Mucosa of descending colon (tissue), 3 donors: Measurements from ENCODE around the gene WNT5A. TPM values are rescaled to one million over a fixed set of nuclear protein-coding genes. Genes with fewer than 3 reads are reported as not detected.

Experiments
- ATAC-seq: fragments of 200-7000 bp; cut with Tn5 transposase; one replicate; pipeline ENCODE4 v1.9.1; 2020; ENCODE audit warnings: mild to moderate bottlenecking, moderate library complexity
- DNase-seq, 3 donors: peaks; one replicate each; pipeline ENCODE4 v3.0.0-alpha.2; 2020
- H3K36me3 ChIP-seq: fragments of 200-600 bp; one replicate; pipeline ENCODE4 v1.8.0; 2021; ENCODE audit warnings: low read depth, mild to moderate bottlenecking
- H3K4me1 ChIP-seq: fragments of 200-600 bp; one replicate; pipeline ENCODE4 v1.8.0; 2021; ENCODE audit warnings: low read depth, mild to moderate bottlenecking
- H3K4me3 ChIP-seq: fragments of 200-600 bp; one replicate; pipeline ENCODE4 v1.8.0; 2021; ENCODE audit warnings: mild to moderate bottlenecking
- H3K9me3 ChIP-seq: fragments of 200-600 bp; one replicate; pipeline ENCODE4 v1.8.0; 2021; ENCODE audit warnings: mild to moderate bottlenecking
- intact Hi-C, 2 donors: fragments of 100-400 bp; cut with DNase I in 1 of 2; cut with micrococcal nuclease in 1 of 2; formaldehyde crosslinking; loops; one replicate each; pipeline versions ENCODE4 v1.11.0 to v1.11.1; 2022; cut with DNase I, micrococcal nuclease
- total RNA-seq, 3 donors: library from RNA; stranded (reverse); fragmentation: NEBNext Ultra II Directional in 2 of 3; extraction: Animal tissue kit (Norgen Biotek cat#: 25700) in 2 of 3; gene quantifications; one replicate each; pipeline versions ENCODE4 v1.2.1 to v1.2.4, GENCODE V29; 2021 to 2023
- TF ChIP-seq, protein P1 (sequence below): fragments of 200-600 bp; IDR thresholded peaks from one replicate; pipeline ENCODE4 v1.8.0; 2022; ENCODE audit warnings: antibody characterized with exemption, mild to moderate bottlenecking
- donor health status: DM: no; HTN: no; CAD: no; lungs with moderate emphysema.
- donor health status: DM: no; HTN: no; CAD: no.
- donor health status: DM: no; HTN: yes; CAD: no.

The WNT5A gene
- total RNA-seq, 3 donors from 2014 or later, result 3.6 to 5.9 (median 5.2) TPM

DNA sequence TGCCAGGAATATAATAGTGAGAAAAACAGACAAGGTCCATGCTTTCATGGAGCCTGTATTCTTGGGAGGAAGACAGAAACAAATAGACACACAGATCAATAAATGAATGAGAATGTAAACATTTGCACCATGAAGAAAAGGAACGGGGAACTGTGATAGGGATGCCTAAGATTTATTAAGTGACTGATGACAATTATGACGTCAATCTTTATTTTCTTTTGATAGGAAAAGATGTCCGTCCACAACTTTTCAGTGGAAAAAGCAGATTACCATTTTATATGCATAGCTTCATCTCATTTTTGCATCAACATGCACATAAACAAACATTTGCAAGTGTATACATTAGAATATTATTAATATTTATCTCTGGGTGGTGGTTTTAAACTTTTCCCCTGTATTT lies 27.9 kb upstream of the WNT5A start:
- Histone ChIP-seq H3K36me3 (no peaks in the 10 kb centered on the region), H3K4me1 (no peaks in the 10 kb centered on the region), H3K4me3 (no peak overlapping the region), H3K9me3 (no peaks in the 10 kb centered on the region)
- TF ChIP-seq, protein P1, sequence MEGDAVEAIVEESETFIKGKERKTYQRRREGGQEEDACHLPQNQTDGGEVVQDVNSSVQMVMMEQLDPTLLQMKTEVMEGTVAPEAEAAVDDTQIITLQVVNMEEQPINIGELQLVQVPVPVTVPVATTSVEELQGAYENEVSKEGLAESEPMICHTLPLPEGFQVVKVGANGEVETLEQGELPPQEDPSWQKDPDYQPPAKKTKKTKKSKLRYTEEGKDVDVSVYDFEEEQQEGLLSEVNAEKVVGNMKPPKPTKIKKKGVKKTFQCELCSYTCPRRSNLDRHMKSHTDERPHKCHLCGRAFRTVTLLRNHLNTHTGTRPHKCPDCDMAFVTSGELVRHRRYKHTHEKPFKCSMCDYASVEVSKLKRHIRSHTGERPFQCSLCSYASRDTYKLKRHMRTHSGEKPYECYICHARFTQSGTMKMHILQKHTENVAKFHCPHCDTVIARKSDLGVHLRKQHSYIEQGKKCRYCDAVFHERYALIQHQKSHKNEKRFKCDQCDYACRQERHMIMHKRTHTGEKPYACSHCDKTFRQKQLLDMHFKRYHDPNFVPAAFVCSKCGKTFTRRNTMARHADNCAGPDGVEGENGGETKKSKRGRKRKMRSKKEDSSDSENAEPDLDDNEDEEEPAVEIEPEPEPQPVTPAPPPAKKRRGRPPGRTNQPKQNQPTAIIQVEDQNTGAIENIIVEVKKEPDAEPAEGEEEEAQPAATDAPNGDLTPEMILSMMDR, result no peak
- intact Hi-C loops, result no loop called here
- ATAC-seq, result no peak
- DNase-seq, result no peak

DNA sequence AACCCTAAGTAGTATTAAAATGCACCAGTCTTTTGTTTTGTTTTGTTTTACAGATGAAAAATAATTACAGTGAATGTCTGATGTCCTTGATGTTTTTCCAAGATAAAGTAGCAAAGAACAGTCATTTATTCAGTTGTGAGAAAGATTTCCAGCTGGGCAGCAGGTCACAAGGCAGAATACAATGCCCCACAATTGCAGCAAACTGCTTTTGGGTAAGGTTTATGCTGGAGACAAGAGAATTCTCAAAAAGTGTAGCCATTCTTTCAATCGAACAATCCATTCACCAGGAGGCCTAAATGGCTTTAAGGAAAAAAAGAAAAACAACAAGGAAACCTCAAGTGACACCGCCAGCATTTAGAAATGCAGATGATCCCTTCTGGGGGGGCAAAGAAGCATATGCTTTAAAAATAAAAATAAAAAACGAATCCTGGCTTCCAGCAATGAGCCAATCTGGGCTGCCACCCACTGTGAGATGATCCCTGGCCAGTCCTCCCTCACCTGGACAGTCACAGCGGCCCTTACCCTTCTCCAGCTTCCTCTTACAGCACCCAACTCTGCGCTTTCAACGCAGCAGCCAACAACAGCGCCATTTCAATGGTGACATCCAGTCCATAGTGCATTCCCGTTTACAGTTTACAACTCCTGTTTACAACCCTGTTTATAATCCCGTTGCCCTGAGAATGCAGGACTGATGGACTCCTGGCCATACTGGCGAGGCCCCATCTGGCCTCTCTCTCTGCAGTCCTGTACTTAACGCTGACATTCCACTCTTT lies 25.7 kb upstream of the WNT5A start:
- Histone ChIP-seq H3K36me3 (no peaks in the 10 kb centered on the region), H3K4me1 (no peaks in the 10 kb centered on the region), H3K4me3 (no peak overlapping the region), H3K9me3 (no peaks in the 10 kb centered on the region)
- no peak for DNase-seq
- intact Hi-C loops, result no loop called here
- ATAC-seq, result peak; percentile 78
- TF ChIP-seq, protein P1, result no peak

DNA sequence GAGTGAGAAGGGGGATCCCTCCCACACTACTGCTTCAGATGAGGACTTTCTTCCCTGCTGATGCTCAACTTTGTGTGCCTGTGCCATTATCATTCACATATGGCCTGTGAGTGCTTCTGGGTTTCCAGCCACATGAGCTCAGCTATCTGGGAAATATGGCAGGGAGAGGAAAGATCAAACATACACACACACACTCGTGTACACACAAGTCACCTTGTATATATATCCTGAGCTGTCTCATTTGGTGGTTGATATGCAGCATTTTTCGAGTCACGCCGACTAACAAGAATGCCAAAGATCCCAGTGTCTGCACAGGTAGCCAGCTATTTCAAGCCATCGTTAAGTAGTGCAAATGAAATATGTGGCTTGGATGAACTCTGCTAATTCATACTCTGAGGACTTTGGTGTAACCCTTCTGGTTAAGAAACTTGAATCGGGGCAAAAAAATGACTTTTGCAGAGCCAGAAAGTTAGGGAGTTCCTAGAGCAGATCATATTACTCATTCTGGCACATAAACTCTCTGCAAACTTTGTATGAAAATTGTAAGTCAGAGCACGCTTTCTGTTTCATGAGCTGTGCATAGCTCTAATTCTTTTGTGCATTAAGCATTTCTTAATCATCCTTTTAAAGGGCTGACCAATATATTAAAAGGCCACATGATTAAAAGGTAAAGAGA lies 24.9 kb upstream of the WNT5A start:
- Histone ChIP-seq H3K4me1 (no peaks in the 10 kb centered on the region), H3K4me3 (no peak overlapping the region), H3K36me3 (no peaks in the 10 kb centered on the region), H3K9me3 (no peaks in the 10 kb centered on the region)
- no peak for DNase-seq
- ATAC-seq, result no peak
- intact Hi-C loops, result no loop called here
- TF ChIP-seq, protein P1, result no peak

DNA sequence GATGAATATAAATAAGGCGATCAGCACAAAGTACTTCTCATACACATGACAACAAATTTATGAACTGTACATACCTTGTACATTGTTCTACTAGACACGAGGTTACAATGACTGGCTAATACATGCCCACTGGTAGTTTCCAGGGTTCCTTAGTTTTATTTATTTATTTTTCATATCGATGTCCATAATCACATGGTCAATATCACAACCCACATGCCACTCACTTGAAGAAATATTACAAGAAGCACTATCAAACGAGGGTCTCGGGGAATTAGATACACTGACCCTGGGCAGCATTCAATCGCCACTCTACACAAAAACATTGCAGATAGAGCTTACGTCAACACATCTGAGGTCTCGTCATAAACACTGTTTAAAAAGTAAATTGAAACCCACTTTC lies 21.2 kb upstream of the WNT5A start:
- no peak for ATAC-seq
- Histone ChIP-seq H3K4me1 (no peaks in the 10 kb centered on the region), H3K36me3 (no peaks in the 10 kb centered on the region), H3K4me3 (no peak overlapping the region), H3K9me3 (no peaks in the 10 kb centered on the region)
- DNase-seq, result no peak
- TF ChIP-seq, protein P1, result no peak
- intact Hi-C loops, result no loop called here

DNA sequence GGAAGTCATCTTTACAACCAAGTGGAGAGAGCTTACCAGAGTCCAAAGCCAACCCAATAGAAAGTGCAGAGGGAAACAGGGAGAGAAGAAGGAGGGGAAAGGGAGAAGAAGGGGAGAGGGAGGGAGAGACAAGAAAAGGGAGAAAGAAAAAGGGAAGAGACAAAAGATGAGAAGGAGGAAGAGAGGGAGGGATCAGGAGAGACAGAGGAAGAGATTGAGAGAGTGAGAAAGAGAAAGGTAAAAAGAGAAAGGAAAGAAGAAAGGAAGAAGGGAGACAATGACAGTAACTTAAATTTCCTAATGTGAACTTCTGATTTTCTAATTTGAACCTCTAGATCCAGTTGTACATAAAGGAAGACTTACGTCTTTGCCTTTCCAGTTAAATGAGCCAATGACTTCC lies 20.7 kb upstream of the WNT5A start:
- DNase-seq (no peak), ATAC-seq (no peak)
- no peaks in the 10 kb centered on the region for H3K36me3 ChIP-seq
- H3K4me1 ChIP-seq, result no peaks in the 10 kb centered on the region
- intact Hi-C loops, result no loop called here
- TF ChIP-seq, protein P1, result no peak
- no peak overlapping the region for H3K4me3 ChIP-seq
- no peaks in the 10 kb centered on the region for H3K9me3 ChIP-seq
